Erythroblast (primary cell): ENCODE data around the gene SCARB2.

Source experiments
- GATA1 ChIP-seq: IDR thresholded peaks from 2 replicates; pipeline ENCODE4 v1.6.1; 2011; ENCODE audit warnings: low read depth, mild to moderate bottlenecking, control low read depth, low read length, moderate library complexity
- POLR2A ChIP-seq: IDR thresholded peaks from 2 replicates; pipeline ENCODE4 v1.6.1; 2011; ENCODE audit warnings: mild to moderate bottlenecking, low read length

GRCh38 chr4:76156635-76157034 lies 57.0 kb downstream of the SCARB2 start:
- TF ChIP-seq POLR2A (no peak), GATA1 (no peak)
